IMR-90 (cell line): ENCODE measurements around the gene SLC44A1. TPM values are rescaled to one million over a fixed set of nuclear protein-coding genes. Genes with fewer than 3 reads are reported as not detected.
"Not testable (repeated sequence)": the region's sequence is repeated elsewhere in the genome, so short reads cannot be mapped to it uniquely, and the experiment has no call there.

Experiments
- ATAC-seq: fragments of 200-7000 bp; cut with Tn5 transposase; 2 replicates; pipeline ENCODE4 v1.9.1; 2020; ENCODE audit warnings: low read depth, mild to moderate bottlenecking, moderate library complexity
- BruUV-seq: library from RNA; stranded (reverse); fragments of 400-500 nt; replicated peaks from 2 replicates; lab custom pipeline; 2021; lab: Mats Ljungman, UMichigan
- CTCF ChIA-PET: fragments of 300-600 bp; formaldehyde crosslinking; extraction: SDS; loops from one replicate; lab custom pipeline; 2021; ENCODE audit warnings: antibody characterized with exemption; lab: Yijun Ruan, JAX
- POLR2A ChIA-PET: fragments of 300-600 bp; sonication (Branson Sonifier 250); formaldehyde crosslinking; loops from one replicate; lab custom pipeline; 2022; ENCODE audit warnings: antibody characterized with exemption; ENCODE audit not compliant: unreplicated experiment; lab: Charles Lee
- DNase-seq: peaks from one replicate; pipeline ENCODE4 v3.0.0; 2013
- H2AFZ ChIP-seq: replicated peaks from 2 replicates; pipeline ENCODE3; 2013; ENCODE audit warnings: low read length, mild to moderate bottlenecking; ENCODE audit not compliant: poor library complexity
- H2AK5ac ChIP-seq: 2 replicates; pipeline ENCODE4 v1.6.1; 2013; ENCODE audit warnings: low read depth, low read length, inconsistent platforms
- H2AK9ac ChIP-seq: replicated peaks from 2 replicates; pipeline ENCODE3; 2013; ENCODE audit warnings: mild to moderate bottlenecking, low read depth, low read length, moderate library complexity; ENCODE audit not compliant: poor library complexity
- H2BK120ac ChIP-seq: 2 replicates; pipeline ENCODE4 v1.6.1; 2013; ENCODE audit warnings: low read depth, low read length, inconsistent platforms
- H2BK15ac ChIP-seq: 3 replicates; pipeline ENCODE4 v1.6.1; 2013; ENCODE audit warnings: low read depth, low read length, inconsistent platforms
- H2BK20ac ChIP-seq: 2 replicates; pipeline ENCODE4 v1.6.1; 2013; ENCODE audit warnings: low read depth, mild to moderate bottlenecking, inconsistent platforms, low read length, moderate library complexity
- H2BK5ac ChIP-seq: 2 replicates; pipeline ENCODE4 v1.6.1; 2013; ENCODE audit warnings: mild to moderate bottlenecking, low read depth, low read length, inconsistent platforms; ENCODE audit not compliant: poor library complexity, severe bottlenecking
- H3K14ac ChIP-seq: replicated peaks from 2 replicates; pipeline ENCODE4 v1.6.1; 2013; ENCODE audit warnings: low read depth, low read length, inconsistent platforms
- H3K18ac ChIP-seq: 2 replicates; pipeline ENCODE4 v1.6.1; 2013; ENCODE audit warnings: low read depth, low read length, control low read depth
- H3K23ac ChIP-seq: 2 replicates; pipeline ENCODE4 v1.6.1; 2013; ENCODE audit warnings: low read depth, low read length, inconsistent platforms
- H3K27ac ChIP-seq: 2 replicates; pipeline ENCODE4 v1.5.1; 2013; ENCODE audit warnings: mild to moderate bottlenecking, control low read depth, low read length; ENCODE audit not compliant: insufficient read depth
- H3K27me3 ChIP-seq: 2 replicates; pipeline ENCODE4 v1.6.1; 2013; ENCODE audit warnings: low read length; ENCODE audit not compliant: control insufficient read depth, insufficient read depth
- H3K36me3 ChIP-seq: 2 replicates; pipeline ENCODE4 v1.6.1; 2013; ENCODE audit warnings: low read length, mixed read lengths; ENCODE audit not compliant: control insufficient read depth, insufficient read depth
- H3K4ac ChIP-seq: 2 replicates; pipeline ENCODE4 v1.6.1; 2013; ENCODE audit warnings: low read depth, low read length, inconsistent platforms
- H3K4me1 ChIP-seq: 2 replicates; pipeline ENCODE4 v1.6.1; 2013; ENCODE audit warnings: low read length, mixed read lengths; ENCODE audit not compliant: control insufficient read depth, insufficient read depth
- H3K4me2 ChIP-seq: 2 replicates; pipeline ENCODE4 v1.6.1; 2013; ENCODE audit warnings: low read depth, mild to moderate bottlenecking, control low read depth, low read length, moderate library complexity
- H3K4me3 ChIP-seq: 2 replicates; pipeline ENCODE4 v1.5.1; 2013; ENCODE audit warnings: low read depth, mild to moderate bottlenecking, control low read depth, low read length, moderate library complexity; ENCODE audit not compliant: insufficient read depth
- H3K56ac ChIP-seq: 2 replicates; pipeline ENCODE4 v1.6.1; 2013; ENCODE audit warnings: low read length, inconsistent platforms; ENCODE audit not compliant: insufficient read depth; ENCODE audit errors: extremely low read depth
- H3K79me1 ChIP-seq, 2 experiments: 2 replicates each; pipeline ENCODE4 v1.6.1; 2013; ENCODE audit warnings: low read length in 2 of 2, inconsistent platforms in 1 of 2, low read depth in 1 of 2
- H3K9ac ChIP-seq: 2 replicates; pipeline ENCODE4 v1.6.1; 2013; ENCODE audit warnings: low read depth, low read length, control low read depth
- H3K9me1 ChIP-seq: 2 replicates; pipeline ENCODE4 v1.6.1; 2013; ENCODE audit warnings: low read length, inconsistent platforms; ENCODE audit not compliant: insufficient read depth
- H3K9me3 ChIP-seq: 2 replicates; pipeline ENCODE4 v1.6.1; 2013; ENCODE audit warnings: low read length; ENCODE audit not compliant: control insufficient read depth, insufficient read depth
- H4K20me1 ChIP-seq: 2 replicates; pipeline ENCODE4 v1.6.1; 2013; ENCODE audit warnings: low read length, inconsistent platforms; ENCODE audit not compliant: insufficient read depth
- H4K5ac ChIP-seq: 2 replicates; pipeline ENCODE4 v1.6.1; 2013; ENCODE audit warnings: mild to moderate bottlenecking, low read depth, low read length, control low read depth
- H4K8ac ChIP-seq, 2 experiments: 2 replicates each; pipeline ENCODE4 v1.6.1; 2013; ENCODE audit warnings: low read depth in 2 of 2, low read length in 2 of 2, control low read depth in 1 of 2, inconsistent platforms in 1 of 2
- H4K91ac ChIP-seq: 2 replicates; pipeline ENCODE4 v1.6.1; 2013; ENCODE audit warnings: low read depth, low read length, inconsistent platforms; ENCODE audit not compliant: insufficient read depth
- WGBS, 2 experiments: methylation state at CpG; one replicate each; pipeline versions ENCODE4 v1.1.5 to v1.1.7; 2013; ENCODE audit warnings: missing lambda C conversion rate in 2 of 2; ENCODE audit not compliant: insufficient read length in 1 of 2; ENCODE audit errors: extremely low coverage in 2 of 2; 5-methylcytosine and 5-hydroxymethylcytosine counted together
- dilution Hi-C: fragments of 300-500 bp; cut with HindIII; formaldehyde crosslinking; loops from one replicate; pipeline ENCODE4 v1.14.3; 2018; ENCODE audit warnings: low sequenced_read_pairs; ENCODE audit not compliant: unreplicated experiment
- in situ Hi-C: fragments of 300-500 bp; cut with MboI; formaldehyde crosslinking; loops from 3 replicates; pipeline ENCODE4 v1.14.3; 2019; ENCODE audit warnings: low sequenced_read_pairs, inconsistent platforms, mixed read lengths
- intact Hi-C: fragments of 100-400 bp; cut with micrococcal nuclease; formaldehyde crosslinking; loops from 2 replicates; pipeline ENCODE4 v1.10.0; 2022
- polyA plus RNA-seq, 3 experiments: library from polyadenylated mRNA; depleted of rRNA; stranded (reverse); fragments of >200 nt; gene quantifications; 2 replicates each; pipeline ENCODE4 v1.2.3, GENCODE V29; 2012; ENCODE audit warnings: low replicate concordance in 1 of 3
- total RNA-seq: library from RNA; depleted of rRNA; stranded (reverse); fragments of >200 nt; gene quantifications from 2 replicates; pipeline ENCODE4 v1.2.3, GENCODE V29; 2012

The SLC44A1 gene
- total and polyA plus RNA-seq, 2 of the 4 experiments (the other 2 are of a cell fraction): 5.2 to 21.7 TPM

DNA sequence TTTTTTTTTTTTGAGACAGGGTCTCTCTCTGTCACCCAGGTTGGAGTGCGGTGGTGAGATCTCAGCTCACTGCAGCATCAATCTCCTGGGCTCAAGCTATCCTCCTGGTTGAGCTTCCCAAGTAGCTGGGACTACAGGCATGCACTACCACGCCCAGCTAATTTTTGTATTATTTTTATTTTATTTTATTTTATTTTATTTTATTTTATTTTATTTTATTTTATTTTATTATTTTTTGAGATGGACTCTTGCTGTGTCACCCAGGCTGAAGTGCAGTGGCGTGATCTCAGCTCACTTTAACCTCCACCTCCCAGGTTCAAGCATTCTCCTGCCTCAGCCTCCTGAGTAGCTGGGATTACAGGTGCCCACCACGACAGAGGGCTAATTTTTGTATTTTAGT is 12.1 kb downstream of the SLC44A1 start:
- H2BK20ac ChIP-seq, H2BK15ac ChIP-seq, H4K91ac ChIP-seq, H2AK5ac ChIP-seq, H3K4ac ChIP-seq, H3K4me3 ChIP-seq, H2BK120ac ChIP-seq, ATAC-seq, H3K4me1 ChIP-seq, H3K4me2 ChIP-seq, intact Hi-C loops, H3K36me3 ChIP-seq, H3K27me3 ChIP-seq, H3K56ac ChIP-seq, BruUV-seq, H4K20me1 ChIP-seq, H3K9me3 ChIP-seq, POLR2A ChIA-PET, in situ Hi-C loops, H4K8ac ChIP-seq, H3K18ac ChIP-seq, H3K23ac ChIP-seq, H3K9ac ChIP-seq, H3K27ac ChIP-seq, dilution Hi-C loops, H3K9me1 ChIP-seq, H2BK5ac ChIP-seq, H3K14ac ChIP-seq, H4K5ac ChIP-seq, H2AK9ac ChIP-seq, DNase-seq, H2AFZ ChIP-seq: not testable (repeated sequence)
- WGBS, 2 experiments: no CpG with 5 or more reads among the region's 4 CpGs
- CTCF ChIA-PET: interaction anchor here (0.6 kb wide), 1 partner anchor 10 kb away, joined by 4 read pairs; no protein-coding TSS in a partner anchor
- H3K79me1 ChIP-seq: peaks cover 7 to 16% of the 10 kb centered on the region in 2 experiments; a peak in 3 of 4 replicates
